Measurements from ENCODE around the gene PES1. TPM values are rescaled to one million over a fixed set of nuclear protein-coding genes. Genes with fewer than 3 reads are reported as not detected.

Gene PES1
- total RNA-seq, 2 experiments from 2014 or later = 28.4 to 30.5 TPM

DNA sequence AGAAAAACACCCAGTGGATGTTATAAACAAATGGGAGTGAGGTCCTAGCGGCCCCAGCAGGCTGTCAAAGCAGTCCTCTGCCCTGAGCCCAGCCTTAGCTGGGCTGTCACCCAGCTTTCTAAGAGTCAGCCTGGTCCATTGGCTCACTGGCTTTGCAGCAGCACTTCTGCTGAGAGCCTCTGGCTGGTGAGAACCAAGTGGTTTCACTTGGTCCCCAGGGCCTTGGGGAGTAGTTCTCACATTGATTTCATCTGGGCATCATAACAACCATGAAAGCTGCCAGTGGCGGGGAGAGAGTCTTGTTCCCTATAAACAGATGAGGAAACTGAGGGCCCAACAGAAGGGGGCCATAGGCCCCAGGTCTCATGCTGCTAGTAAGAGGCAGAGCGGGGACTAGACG is 56.5 kb downstream of the PES1 start:
- no peak overlapping the region for H3K27ac Mint-ChIP-seq
- peaks cover 15% of the 10 kb centered on the region for H3K27me3 Mint-ChIP-seq
- H3K9me3 ChIP-seq (ENCODE audit: control insufficient read depth in 1 of 2, insufficient read depth in 1 of 2, low read length in 2 of 2) = no peaks in the 10 kb centered on the region
- intact Hi-C loops (cut with DNase I, micrococcal nuclease) = loop anchor here in 1 of 2 experiments (5.0 kb wide), 1 partner anchor 868 kb away; no protein-coding TSS in a partner anchor
- H3K36me3 Mint-ChIP-seq (ENCODE audit: low read depth) = no peaks in the 10 kb centered on the region
- ChIA-PET CTCF (no interaction called here), POLR2A (no interaction called here)
- peaks cover 5 to 6% of the 10 kb centered on the region in 2 experiments for H3K27me3 ChIP-seq (ENCODE audit: control insufficient read depth in 1 of 2, insufficient read depth in 2 of 2, low read length in 2 of 2)
- no peak overlapping the region for H3K4me3 Mint-ChIP-seq
- no peaks in the 10 kb centered on the region for H3K4me1 Mint-ChIP-seq (ENCODE audit: low read depth)
- H3K4me3 ChIP-seq (ENCODE audit: low read length) = no peak overlapping the region
- H3K9me3 Mint-ChIP-seq = no peaks in the 10 kb centered on the region
- no peak overlapping the region for H3K27ac ChIP-seq (ENCODE audit: low read depth in 1 of 2, low read length in 2 of 2)
- ATAC-seq (ENCODE audit: poor library complexity) = no peak
- TF ChIP-seq, protein P1, sequence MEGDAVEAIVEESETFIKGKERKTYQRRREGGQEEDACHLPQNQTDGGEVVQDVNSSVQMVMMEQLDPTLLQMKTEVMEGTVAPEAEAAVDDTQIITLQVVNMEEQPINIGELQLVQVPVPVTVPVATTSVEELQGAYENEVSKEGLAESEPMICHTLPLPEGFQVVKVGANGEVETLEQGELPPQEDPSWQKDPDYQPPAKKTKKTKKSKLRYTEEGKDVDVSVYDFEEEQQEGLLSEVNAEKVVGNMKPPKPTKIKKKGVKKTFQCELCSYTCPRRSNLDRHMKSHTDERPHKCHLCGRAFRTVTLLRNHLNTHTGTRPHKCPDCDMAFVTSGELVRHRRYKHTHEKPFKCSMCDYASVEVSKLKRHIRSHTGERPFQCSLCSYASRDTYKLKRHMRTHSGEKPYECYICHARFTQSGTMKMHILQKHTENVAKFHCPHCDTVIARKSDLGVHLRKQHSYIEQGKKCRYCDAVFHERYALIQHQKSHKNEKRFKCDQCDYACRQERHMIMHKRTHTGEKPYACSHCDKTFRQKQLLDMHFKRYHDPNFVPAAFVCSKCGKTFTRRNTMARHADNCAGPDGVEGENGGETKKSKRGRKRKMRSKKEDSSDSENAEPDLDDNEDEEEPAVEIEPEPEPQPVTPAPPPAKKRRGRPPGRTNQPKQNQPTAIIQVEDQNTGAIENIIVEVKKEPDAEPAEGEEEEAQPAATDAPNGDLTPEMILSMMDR (IDR thresholded peaks at IDR 0.05) = no peak
- no peak for DNase-seq
- no peaks in the 10 kb centered on the region for H3K36me3 ChIP-seq (ENCODE audit: insufficient read depth, low read length)
- H3K4me1 ChIP-seq (ENCODE audit: insufficient read depth, low read length) = no peaks in the 10 kb centered on the region

DNA sequence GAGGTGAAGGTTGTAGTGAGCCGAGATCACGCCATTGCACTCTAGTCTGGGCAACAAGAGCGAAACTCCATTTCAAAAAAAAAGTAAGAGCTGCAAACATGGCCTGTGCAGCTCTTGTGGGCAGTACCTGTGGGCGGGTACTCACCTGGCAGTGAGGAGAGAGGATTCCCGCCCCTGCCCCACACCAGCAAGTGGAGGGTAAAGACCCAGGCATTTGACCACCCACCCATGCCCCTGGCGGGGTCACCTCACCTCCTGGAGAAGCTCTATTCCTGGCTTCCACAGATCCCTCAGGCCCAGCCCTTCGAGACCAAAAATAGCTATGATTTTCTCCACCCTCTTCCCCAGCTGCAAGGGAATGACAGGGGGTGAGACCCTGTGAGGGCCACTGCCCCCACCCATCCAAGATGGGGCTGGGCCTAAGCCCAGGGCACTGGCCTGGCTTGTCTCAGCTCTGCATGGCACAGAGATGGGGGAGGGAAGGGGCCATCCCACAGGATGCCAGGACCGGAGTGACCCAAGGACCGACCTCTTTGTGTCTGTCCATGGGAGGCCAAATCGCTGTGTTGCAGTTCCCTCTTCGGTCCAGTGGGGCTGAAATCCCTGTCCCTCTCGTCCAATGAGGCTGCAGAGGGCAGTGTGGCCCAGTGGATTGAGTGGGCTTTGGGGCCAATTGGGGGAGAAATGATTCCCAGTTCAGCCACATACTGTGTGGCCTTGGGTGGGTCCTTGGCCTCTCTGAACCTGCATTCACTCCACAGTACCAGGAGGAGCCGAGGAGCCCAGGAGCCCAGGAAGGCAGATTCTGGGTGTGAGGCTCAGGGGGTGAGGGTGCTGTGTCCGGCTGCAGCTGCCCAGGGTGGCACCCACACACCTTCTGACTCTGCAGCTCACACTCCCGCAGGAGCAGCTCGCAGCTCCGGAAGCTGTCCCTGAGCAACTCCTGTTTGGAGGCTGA is 59.8 kb downstream of the PES1 start:
- no peak for DNase-seq
- H3K27ac Mint-ChIP-seq = no peak overlapping the region
- POLR2A ChIA-PET = no interaction called here

DNA sequence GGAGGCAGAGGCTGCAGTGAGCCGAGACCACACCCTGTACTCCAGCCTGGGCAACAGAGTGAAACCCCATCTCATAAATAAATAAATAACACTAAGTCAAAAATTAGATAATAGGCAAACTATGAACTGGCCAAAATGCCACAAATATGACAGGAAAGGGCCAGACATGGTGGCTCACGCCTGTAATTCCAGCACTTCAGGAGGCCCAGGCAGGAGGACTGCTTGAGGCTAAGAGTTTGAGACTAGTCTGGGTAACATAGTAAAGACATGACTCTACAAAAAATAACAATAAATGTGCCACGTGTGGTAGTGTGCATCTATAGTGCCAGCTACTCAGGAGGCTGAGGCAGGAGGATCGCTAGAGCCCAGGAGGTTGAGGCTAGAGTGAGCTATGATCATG is 65.1 kb downstream of the PES1 start:
- Histone ChIP-seq H3K4me1 (ENCODE audit: insufficient read depth, low read length) (no peaks in the 10 kb centered on the region), H3K27me3 (ENCODE audit: control insufficient read depth in 1 of 2, insufficient read depth in 2 of 2, low read length in 2 of 2) (peaks cover 0 to 3% of the 10 kb centered on the region in 2 experiments), H3K4me3 (ENCODE audit: low read length) (no peak overlapping the region), H3K9me3 (ENCODE audit: control insufficient read depth in 1 of 2, insufficient read depth in 1 of 2, low read length in 2 of 2) (peaks cover 0 to 3% of the 10 kb centered on the region in 2 experiments), H3K36me3 (ENCODE audit: insufficient read depth, low read length) (no peaks in the 10 kb centered on the region), H3K27ac (ENCODE audit: low read depth in 1 of 2, low read length in 2 of 2) (no peak overlapping the region)
- ATAC-seq (ENCODE audit: poor library complexity) (no peak), DNase-seq (no peak)
- POLR2A ChIA-PET = no interaction called here
- Mint-ChIP-seq H3K9me3 (no peaks in the 10 kb centered on the region), H3K36me3 (ENCODE audit: low read depth) (no peaks in the 10 kb centered on the region), H3K4me3 (no peak overlapping the region), H3K4me1 (ENCODE audit: low read depth) (no peaks in the 10 kb centered on the region), H3K27me3 (peaks cover 4% of the 10 kb centered on the region), H3K27ac (no peak overlapping the region)
- TF ChIP-seq, protein P1 (IDR thresholded peaks at IDR 0.05) = no peak
- CTCF ChIA-PET = no interaction called here
- intact Hi-C loops (cut with DNase I, micrococcal nuclease) = no loop called here

More for the DNA sequence above, 59.8 kb downstream of the PES1 start:
- Mint-ChIP-seq H3K9me3 (no peaks in the 10 kb centered on the region), H3K27me3 (no peaks in the 10 kb centered on the region), H3K4me3 (no peak overlapping the region), H3K36me3 (ENCODE audit: low read depth) (no peaks in the 10 kb centered on the region), H3K4me1 (ENCODE audit: low read depth) (no peaks in the 10 kb centered on the region)
- Histone ChIP-seq H3K36me3 (ENCODE audit: insufficient read depth, low read length) (no peaks in the 10 kb centered on the region), H3K9me3 (ENCODE audit: control insufficient read depth in 1 of 2, insufficient read depth in 1 of 2, low read length in 2 of 2) (no peaks in the 10 kb centered on the region), H3K27me3 (ENCODE audit: control insufficient read depth in 1 of 2, insufficient read depth in 2 of 2, low read length in 2 of 2) (peaks cover 0 to 3% of the 10 kb centered on the region in 2 experiments), H3K4me3 (ENCODE audit: low read length) (no peak overlapping the region), H3K4me1 (ENCODE audit: insufficient read depth, low read length) (no peaks in the 10 kb centered on the region), H3K27ac (ENCODE audit: low read depth in 1 of 2, low read length in 2 of 2) (no peak overlapping the region)
- no peak for ATAC-seq (ENCODE audit: poor library complexity)
- intact Hi-C loops (cut with DNase I, micrococcal nuclease) = no loop called here
- TF ChIP-seq, protein P1 (IDR thresholded peaks at IDR 0.05) = no peak
- CTCF ChIA-PET = no interaction called here

Other genes starting within 250 kb of the PES1 start
- 100 to 1,000 TPM; 335 to 388 TPM for gene SF3A1, start 235.0 kb downstream of the PES1 start, total RNA-seq
- 10 to 100 TPM in 1 of 2 experiments, 1 to 10 TPM in 1; 8.3 to 10.1 TPM for gene CCDC157, start 234.9 kb downstream of the PES1 start, total RNA-seq
- 1 to 10 TPM; 4.6 to 4.9 TPM for gene RNF215, start 204.5 kb downstream of the PES1 start, total RNA-seq
- 10 to 100 TPM; 74.6 to 79.8 TPM for gene SEC14L2, start 194.9 kb downstream of the PES1 start, total RNA-seq
- gene MTFP1, start 166.1 kb downstream of the PES1 start, total RNA-seq = 10 to 100 TPM; 37.2 to 38.0 TPM
- gene SEC14L3, start 119.9 kb downstream of the PES1 start, total RNA-seq = not detected
- not detected for gene SEC14L4, start 86.2 kb downstream of the PES1 start, total RNA-seq
- gene SEC14L6, start 45.2 kb downstream of the PES1 start, total RNA-seq = not detected
- not detected for gene GAL3ST1, start 17.2 kb downstream of the PES1 start, total RNA-seq
- gene TCN2, start 15.3 kb upstream of the PES1 start, total RNA-seq = under 1 TPM; 0.52 to 0.53 TPM
- 1 to 10 TPM; 2.1 to 2.9 TPM for gene SLC35E4, start 43.9 kb upstream of the PES1 start, total RNA-seq
- 1 to 10 TPM; 5.7 to 6.2 TPM for gene DUSP18, start 76.0 kb upstream of the PES1 start, total RNA-seq
- gene OSBP2, start 103.0 kb upstream of the PES1 start, total RNA-seq = 1 to 10 TPM; 1.2 to 1.6 TPM